ENCODE results near the gene TMEM190. TPM values are rescaled to one million over a fixed set of nuclear protein-coding genes. Genes with fewer than 3 reads are reported as not detected.

The TMEM190 gene
- total RNA-seq, 4 donors from 2014 or later = not detected

DNA sequence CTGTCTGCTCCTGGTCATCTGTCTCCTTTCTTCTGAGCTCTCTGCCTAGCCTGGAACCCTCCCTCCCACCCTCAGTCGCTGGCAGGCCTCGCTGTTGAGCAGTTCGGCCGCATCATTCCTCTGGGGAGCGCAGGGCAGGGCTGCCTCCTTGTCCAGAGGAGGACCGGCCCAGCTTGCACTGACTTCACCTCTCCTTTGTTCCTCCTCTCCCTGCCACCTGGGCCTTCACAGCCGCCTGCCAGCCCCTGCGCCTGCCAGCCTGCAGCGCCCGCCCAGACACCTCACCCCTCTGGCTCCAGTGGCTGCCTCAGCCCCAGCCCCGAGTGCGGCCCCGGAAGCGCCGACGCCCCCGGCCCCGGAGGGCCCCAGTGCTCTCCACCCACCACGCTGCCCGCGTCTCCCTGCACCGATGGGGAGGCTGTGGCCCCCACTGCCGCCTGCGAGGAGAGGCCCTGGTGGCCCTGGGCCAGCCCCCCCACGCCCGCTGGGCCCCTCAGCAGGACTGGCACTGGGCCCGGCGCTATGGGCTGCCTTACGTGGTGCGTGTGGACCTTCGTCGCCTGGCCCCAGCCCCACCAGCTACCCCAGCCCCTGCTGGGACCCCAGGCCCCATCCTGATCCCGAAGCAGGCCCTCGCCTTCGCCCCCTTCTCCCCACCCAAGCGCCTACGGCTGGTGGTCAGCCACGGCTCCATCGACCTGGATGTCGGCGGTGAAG is 29.7 kb upstream of the TMEM190 start:
- Histone ChIP-seq H3K4me3 (no peak overlapping the region), H3K27me3 (peaks cover 7 to 16% (median 8%) of the 10 kb centered on the region in 3 donors), H3K9me3 (no peaks in the 10 kb centered on the region), H3K27ac (no peak overlapping the region), H3K36me3 (peaks cover 0 to 18% of the 10 kb centered on the region in 2 donors), H3K4me1 (no peaks in the 10 kb centered on the region)
- TF ChIP-seq POLR2A (IDR thresholded peaks at IDR 0.05) = no peak
- TF ChIP-seq, protein P1, sequence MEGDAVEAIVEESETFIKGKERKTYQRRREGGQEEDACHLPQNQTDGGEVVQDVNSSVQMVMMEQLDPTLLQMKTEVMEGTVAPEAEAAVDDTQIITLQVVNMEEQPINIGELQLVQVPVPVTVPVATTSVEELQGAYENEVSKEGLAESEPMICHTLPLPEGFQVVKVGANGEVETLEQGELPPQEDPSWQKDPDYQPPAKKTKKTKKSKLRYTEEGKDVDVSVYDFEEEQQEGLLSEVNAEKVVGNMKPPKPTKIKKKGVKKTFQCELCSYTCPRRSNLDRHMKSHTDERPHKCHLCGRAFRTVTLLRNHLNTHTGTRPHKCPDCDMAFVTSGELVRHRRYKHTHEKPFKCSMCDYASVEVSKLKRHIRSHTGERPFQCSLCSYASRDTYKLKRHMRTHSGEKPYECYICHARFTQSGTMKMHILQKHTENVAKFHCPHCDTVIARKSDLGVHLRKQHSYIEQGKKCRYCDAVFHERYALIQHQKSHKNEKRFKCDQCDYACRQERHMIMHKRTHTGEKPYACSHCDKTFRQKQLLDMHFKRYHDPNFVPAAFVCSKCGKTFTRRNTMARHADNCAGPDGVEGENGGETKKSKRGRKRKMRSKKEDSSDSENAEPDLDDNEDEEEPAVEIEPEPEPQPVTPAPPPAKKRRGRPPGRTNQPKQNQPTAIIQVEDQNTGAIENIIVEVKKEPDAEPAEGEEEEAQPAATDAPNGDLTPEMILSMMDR (IDR thresholded peaks at IDR 0.05 in 4 of 5, conservative IDR thresholded peaks at IDR 0.05 in 1 of 5) = no peak
- ATAC-seq (no peak), DNase-seq (no peak)
- in situ Hi-C loops (cut with MboI; ENCODE audit: low sequenced_read_pairs in 4 of 4) (no loop called here), intact Hi-C loops (cut with DNase I; ENCODE audit: low total_unique reads) (no loop called here)

DNA sequence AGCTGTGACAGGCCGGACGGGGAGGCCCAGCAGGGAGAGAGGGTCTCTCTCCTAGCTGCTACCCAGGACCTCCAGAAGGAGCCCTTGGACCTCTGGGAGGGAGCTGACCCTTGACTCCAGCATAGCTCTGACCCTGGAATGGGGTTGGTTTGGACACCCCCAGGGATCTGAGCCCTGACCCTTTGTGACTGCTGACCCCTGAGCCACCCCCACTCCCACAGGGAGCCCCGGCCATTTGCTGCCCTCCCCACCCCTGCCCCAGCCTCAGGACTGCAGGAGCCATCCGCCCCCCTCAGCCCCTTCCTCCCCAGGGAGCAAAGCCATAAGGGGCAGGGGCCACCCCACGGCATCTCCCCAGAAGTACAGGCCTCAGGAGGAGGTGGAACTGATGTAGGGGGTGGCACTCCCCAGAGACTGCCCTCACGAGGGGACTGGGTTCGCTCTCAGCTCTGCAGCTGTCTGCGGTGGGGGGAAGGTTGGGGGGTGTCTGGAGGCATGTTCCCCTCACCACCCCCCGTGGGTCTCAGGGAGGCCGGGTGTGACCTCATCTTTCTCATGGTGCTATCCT is 29.1 kb upstream of the TMEM190 start:
- TF ChIP-seq, protein P1 (IDR thresholded peaks at IDR 0.05 in 4 of 5, conservative IDR thresholded peaks at IDR 0.05 in 1 of 5) = no peak
- no peak for TF ChIP-seq POLR2A (IDR thresholded peaks at IDR 0.05)
- Histone ChIP-seq H3K27me3 (peaks cover 13 to 23% (median 15%) of the 10 kb centered on the region in 3 donors), H3K27ac (no peak overlapping the region), H3K4me1 (no peaks in the 10 kb centered on the region), H3K9me3 (no peaks in the 10 kb centered on the region), H3K36me3 (peaks cover 0 to 12% of the 10 kb centered on the region in 2 donors), H3K4me3 (no peak overlapping the region)
- ATAC-seq = no peak
- DNase-seq = no peak
- intact Hi-C loops (cut with DNase I; ENCODE audit: low total_unique reads) = no loop called here
- in situ Hi-C loops (cut with MboI; ENCODE audit: low sequenced_read_pairs in 4 of 4) = no loop called here

DNA sequence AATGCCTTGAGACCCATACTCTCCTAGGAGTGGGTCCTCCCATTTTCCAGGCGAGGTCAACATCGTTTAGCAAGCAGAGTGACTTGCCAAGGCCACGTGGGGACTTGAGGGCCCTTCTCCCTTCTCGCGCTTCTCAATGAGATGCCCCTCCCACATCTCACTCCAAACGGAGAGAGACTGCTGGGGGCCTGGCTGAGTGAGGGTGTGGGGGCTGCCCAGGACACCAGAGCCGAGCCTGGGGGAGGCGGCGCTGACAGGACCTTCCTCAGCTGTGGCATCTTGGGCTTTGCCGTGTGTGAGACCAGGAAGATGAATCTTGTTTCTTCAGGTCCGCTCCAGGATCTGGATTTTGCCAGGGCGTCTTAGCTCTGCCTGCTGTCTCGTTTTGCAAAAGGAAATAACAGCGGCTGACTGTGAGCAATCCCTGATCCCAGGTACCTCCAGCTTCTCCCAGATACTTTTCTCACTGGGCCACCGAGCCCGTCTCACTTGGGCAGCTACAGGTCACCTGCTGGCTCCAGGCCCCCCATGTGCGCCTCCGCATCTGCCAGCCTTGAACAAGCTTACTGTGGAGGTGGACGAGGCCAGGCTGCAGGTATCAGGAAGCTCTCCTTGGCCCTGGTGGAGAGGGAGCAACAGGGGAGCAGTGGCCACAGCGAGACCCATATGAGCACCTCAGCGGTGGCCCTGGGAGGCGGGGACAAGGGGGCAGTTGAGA is 28.1 kb upstream of the TMEM190 start:
- intact Hi-C loops (cut with DNase I; ENCODE audit: low total_unique reads) (no loop called here), in situ Hi-C loops (cut with MboI; ENCODE audit: low sequenced_read_pairs in 4 of 4) (no loop called here)
- TF ChIP-seq, protein P1 (IDR thresholded peaks at IDR 0.05 in 4 of 5, conservative IDR thresholded peaks at IDR 0.05 in 1 of 5) = no peak
- no peak for TF ChIP-seq POLR2A (IDR thresholded peaks at IDR 0.05)
- H3K36me3 ChIP-seq = peaks cover 0 to 4% of the 10 kb centered on the region in 2 donors
- H3K27ac ChIP-seq = no peak overlapping the region
- ATAC-seq (no peak), DNase-seq (no peak)
- H3K4me1 ChIP-seq = peaks cover 0 to 5% of the 10 kb centered on the region in 2 donors
- H3K27me3 ChIP-seq = peaks cover 23 to 32% (median 24%) of the 10 kb centered on the region in 3 donors
- H3K9me3 ChIP-seq = no peaks in the 10 kb centered on the region
- no peak overlapping the region for H3K4me3 ChIP-seq

DNA sequence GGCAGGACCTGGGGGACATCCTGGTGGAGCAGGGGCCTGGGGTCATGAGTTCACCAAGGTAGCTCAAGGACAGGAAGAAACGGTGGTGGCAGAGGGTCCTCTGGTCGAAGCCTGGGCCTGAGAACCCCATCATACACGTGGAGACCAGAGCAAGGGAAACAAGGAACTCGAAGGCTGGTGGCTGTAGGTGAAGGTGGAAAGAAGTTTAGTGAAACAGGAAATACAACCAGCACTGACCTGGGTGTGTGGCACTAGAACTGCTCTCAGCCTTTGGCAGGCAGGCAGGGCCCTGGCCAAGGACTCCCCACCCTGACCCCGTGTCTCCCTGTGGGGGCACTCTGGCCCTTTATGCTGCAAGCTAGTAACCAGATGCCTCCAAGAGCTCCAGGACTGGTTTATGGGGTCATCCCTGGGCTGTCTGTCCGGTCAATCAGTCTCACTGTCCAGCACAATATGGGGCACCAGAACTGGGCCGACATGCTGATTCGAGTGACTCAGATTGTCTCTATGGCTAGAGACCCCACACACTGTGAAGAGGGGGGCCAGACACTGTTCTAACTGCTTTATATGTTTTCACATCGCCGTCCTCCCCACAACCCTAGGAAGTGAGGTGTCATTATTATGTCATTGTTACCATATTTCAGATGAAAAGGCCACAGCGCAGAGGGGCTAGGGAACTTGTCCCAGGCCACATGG is 25.9 kb upstream of the TMEM190 start:
- in situ Hi-C loops (cut with MboI; ENCODE audit: low sequenced_read_pairs in 4 of 4) = no loop called here
- H3K4me1 ChIP-seq = peaks cover 0 to 15% of the 10 kb centered on the region in 2 donors

More for the DNA sequence above, 25.9 kb upstream of the TMEM190 start:
- ATAC-seq (no peak), DNase-seq (no peak)
- Histone ChIP-seq H3K9me3 (no peaks in the 10 kb centered on the region), H3K4me3 (no peak overlapping the region), H3K27ac (no peak overlapping the region), H3K27me3 (peaks cover 39 to 52% (median 46%) of the 10 kb centered on the region in 3 donors), H3K36me3 (no peaks in the 10 kb centered on the region)
- intact Hi-C loops (cut with DNase I; ENCODE audit: low total_unique reads) = no loop called here
- TF ChIP-seq POLR2A (IDR thresholded peaks at IDR 0.05) = no peak
- TF ChIP-seq, protein P1 (IDR thresholded peaks at IDR 0.05 in 4 of 5, conservative IDR thresholded peaks at IDR 0.05 in 1 of 5) = no peak
